HEK293 (cell line): Measurements from ENCODE around the gene CROCC.

ENCODE experiments used
- CTCF ChIA-PET: fragments of 350-600 bp; formaldehyde crosslinking; extraction: SDS; loops from one replicate; lab custom pipeline; 2021; ENCODE audit warnings: antibody characterized with exemption; lab: Yijun Ruan, JAX
- POLR2A ChIA-PET: fragments of 300-600 bp; formaldehyde crosslinking; extraction: SDS; loops from one replicate; lab custom pipeline; 2020; ENCODE audit warnings: antibody characterized with exemption, inconsistent platforms; lab: Yijun Ruan, JAX
- H3K27ac ChIP-seq: fragments of 200-500 bp; sonication (Bioruptor generic); 2 replicates; pipeline ENCODE4 v1.5.1; 2014; ENCODE audit warnings: low read depth, low read length, control low read depth, inconsistent platforms; ENCODE audit errors: extremely low read depth
- H3K36me3 ChIP-seq, 2 experiments: fragments of 200-500 bp in 1 of 2; sonication (Bioruptor generic) in 1 of 2; 1 replicate in 1 of 2; 2 replicates in 1 of 2; pipeline ENCODE4 v1.5.1; 2014 to 2017; ENCODE audit warnings: inconsistent platforms in 2 of 2, low read length in 2 of 2; ENCODE audit not compliant: control insufficient read depth in 2 of 2, insufficient read depth in 1 of 2
- H3K4me1 ChIP-seq: fragments of 200-500 bp; sonication (Bioruptor generic); 2 replicates; pipeline ENCODE4 v1.5.1; 2014; ENCODE audit warnings: mild to moderate bottlenecking, low read length, inconsistent platforms; ENCODE audit not compliant: control insufficient read depth, insufficient read depth
- H3K4me3 ChIP-seq: 2 replicates; pipeline ENCODE4 v1.5.1; 2011; ENCODE audit warnings: low read depth, mild to moderate bottlenecking, control low read depth, low read length, moderate library complexity
- H3K9me3 ChIP-seq: fragments of 200-500 bp; sonication (Bioruptor generic); 2 replicates; pipeline ENCODE4 v1.5.1; 2014; ENCODE audit warnings: low read depth, low read length, inconsistent platforms; ENCODE audit not compliant: control insufficient read depth, insufficient read depth
- BCL11B ChIP-seq: fragments of 450-650 bp; formaldehyde crosslinking; IDR thresholded peaks from 2 replicates; pipeline ENCODE4 v1.5.1; 2016; ENCODE audit warnings: low read depth, missing biosample characterization, missing genetic modification characterization
- FEZF1 ChIP-seq: fragments of 450-650 bp; formaldehyde crosslinking; IDR thresholded peaks from 2 replicates; pipeline ENCODE4 v1.5.1; 2016; ENCODE audit warnings: missing biosample characterization, missing genetic modification characterization
- GLI2 ChIP-seq: fragments of 450-650 bp; formaldehyde crosslinking; IDR thresholded peaks from 2 replicates; pipeline ENCODE4; 2017; ENCODE audit warnings: missing biosample characterization, missing genetic modification characterization, low read depth, borderline replicate concordance
- GLI4 ChIP-seq: fragments of 450-650 bp; formaldehyde crosslinking; IDR thresholded peaks from 2 replicates; pipeline ENCODE4 v1.5.1; 2016; ENCODE audit warnings: missing biosample characterization, missing genetic modification characterization
- PATZ1 ChIP-seq: fragments of 450-650 bp; formaldehyde crosslinking; IDR thresholded peaks from 2 replicates; pipeline ENCODE4 v1.5.1; 2016; ENCODE audit warnings: missing biosample characterization, missing genetic modification characterization
- PRDM1 ChIP-seq: fragments of 450-650 bp; formaldehyde crosslinking; IDR thresholded peaks from 2 replicates; pipeline ENCODE4; 2016; ENCODE audit warnings: missing biosample characterization, missing genetic modification characterization
- REST ChIP-seq: fragments of 450-650 bp; formaldehyde crosslinking; IDR thresholded peaks from 2 replicates; pipeline ENCODE4 v1.5.1; 2016; ENCODE audit warnings: missing biosample characterization, missing genetic modification characterization
- ZBTB6 ChIP-seq: fragments of 450-650 bp; formaldehyde crosslinking; IDR thresholded peaks from 2 replicates; pipeline ENCODE4 v1.5.1; 2017; ENCODE audit warnings: missing biosample characterization, missing genetic modification characterization
- ZIC2 ChIP-seq: fragments of 450-650 bp; formaldehyde crosslinking; IDR thresholded peaks from 2 replicates; pipeline ENCODE4 v1.5.1; 2016; ENCODE audit warnings: missing biosample characterization, missing genetic modification characterization
- ZNF140 ChIP-seq: fragments of 450-650 bp; formaldehyde crosslinking; IDR thresholded peaks from 2 replicates; pipeline ENCODE4 v1.5.1; 2016; ENCODE audit warnings: missing biosample characterization, missing genetic modification characterization
- ZNF16 ChIP-seq: fragments of 450-650 bp; formaldehyde crosslinking; IDR thresholded peaks from 2 replicates; pipeline ENCODE4 v1.5.1; 2016; ENCODE audit warnings: low read depth, missing biosample characterization, missing genetic modification characterization
- ZNF184 ChIP-seq: fragments of 450-650 bp; IDR thresholded peaks from 2 replicates; pipeline ENCODE4 v1.5.1; 2018; ENCODE audit warnings: missing biosample characterization, mild to moderate bottlenecking, missing genetic modification characterization
- ZNF23 ChIP-seq: fragments of 450-650 bp; formaldehyde crosslinking; IDR thresholded peaks from 2 replicates; pipeline ENCODE4 v1.5.1; 2016; ENCODE audit warnings: missing biosample characterization, missing genetic modification characterization, borderline replicate concordance
- ZNF24 ChIP-seq: fragments of 450-650 bp; formaldehyde crosslinking; IDR thresholded peaks from 2 replicates; pipeline ENCODE4 v1.5.1; 2016; ENCODE audit warnings: missing biosample characterization, missing genetic modification characterization
- ZNF311 ChIP-seq: fragments of 450-650 bp; formaldehyde crosslinking; IDR thresholded peaks from 2 replicates; pipeline ENCODE4 v1.5.1; 2017; ENCODE audit warnings: missing biosample characterization, missing genetic modification characterization, borderline replicate concordance
- ZNF350 ChIP-seq: fragments of 450-650 bp; formaldehyde crosslinking; IDR thresholded peaks from 2 replicates; pipeline ENCODE4 v1.5.0; 2017; ENCODE audit warnings: missing biosample characterization, mild to moderate bottlenecking, missing genetic modification characterization
- ZNF354C ChIP-seq: fragments of 450-650 bp; formaldehyde crosslinking; IDR thresholded peaks from 2 replicates; pipeline ENCODE4 v1.5.1; 2016; ENCODE audit warnings: missing biosample characterization, missing genetic modification characterization, low read depth, borderline replicate concordance
- ZNF488 ChIP-seq: fragments of 450-650 bp; formaldehyde crosslinking; IDR thresholded peaks from 2 replicates; pipeline ENCODE4 v1.5.1; 2016; ENCODE audit warnings: missing biosample characterization, missing genetic modification characterization
- ZNF510 ChIP-seq: fragments of 450-650 bp; formaldehyde crosslinking; IDR thresholded peaks from 2 replicates; pipeline ENCODE4 v1.5.1; 2018; ENCODE audit warnings: mild to moderate bottlenecking, missing genetic modification characterization, missing biosample characterization; ENCODE audit not compliant: insufficient replicate concordance
- ZNF561 ChIP-seq: fragments of 450-650 bp; IDR thresholded peaks from 2 replicates; pipeline ENCODE4 v1.5.1; 2018; ENCODE audit warnings: missing biosample characterization, missing genetic modification characterization, borderline replicate concordance
- ZNF624 ChIP-seq: fragments of 450-650 bp; formaldehyde crosslinking; IDR thresholded peaks from 2 replicates; pipeline ENCODE4 v1.5.1; 2017; ENCODE audit warnings: missing biosample characterization, missing genetic modification characterization
- ZNF654 ChIP-seq: fragments of 450-650 bp; formaldehyde crosslinking; IDR thresholded peaks from 2 replicates; pipeline ENCODE4 v1.5.1; 2016; ENCODE audit warnings: low read depth, missing biosample characterization, missing genetic modification characterization
- ZNF792 ChIP-seq: fragments of 450-650 bp; formaldehyde crosslinking; IDR thresholded peaks from 2 replicates; pipeline ENCODE4 v1.5.1; 2016; ENCODE audit warnings: missing biosample characterization, missing genetic modification characterization
- ZSCAN23 ChIP-seq: fragments of 450-650 bp; formaldehyde crosslinking; IDR thresholded peaks from 2 replicates; pipeline ENCODE4 v1.5.1; 2016; ENCODE audit warnings: missing biosample characterization, missing genetic modification characterization
- TF ChIP-seq, protein P1 (sequence below): fragments of 450-650 bp; formaldehyde crosslinking; conservative IDR thresholded peaks from 2 replicates; pipeline ENCODE4 v1.5.1; 2016; ENCODE audit warnings: low read depth, missing biosample characterization, missing genetic modification characterization

CROCC gene

GRCh38 chr1:16921391-16922185 lies at the start of gene CROCC:
Gene CROCC (plus strand): TSS chr1:16921931. CDS start chr1:16922019, 88 bp downstream.
- ChIA-PET CTCF (interaction anchor here (0.7 kb wide), 2 partner anchors 22 to 350 kb away, joined by 4 to 7 read pairs; no protein-coding TSS in a partner anchor), POLR2A (interaction anchor here (2.1 kb wide), 1 partner anchor 17 kb away, joined by 8 read pairs; no protein-coding TSS in a partner anchor)
- H3K36me3 ChIP-seq = no peaks in the 10 kb centered on the region
- peaks cover 4% of the 10 kb centered on the region; the same call in 1 of the 2 replicates for H3K4me1 ChIP-seq
- H3K9me3 ChIP-seq = no peaks in the 10 kb centered on the region
- H3K27ac ChIP-seq = no peak within 1 kb of the TSS
- H3K4me3 ChIP-seq = no peak within 1 kb of the TSS
- TF ChIP-seq ZSCAN23 (tag by site-specific recombination) (no peak), ZNF350 (tag by site-specific recombination) (no peak), ZNF510 (tag by site-specific recombination) (no peak), ZNF624 (tag by site-specific recombination) (no peak), ZNF561 (tag by site-specific recombination) (no peak), PATZ1 (peak; percentile 80), ZIC2 (tag by site-specific recombination) (no peak), ZNF23 (no peak), ZNF792 (tag by site-specific recombination) (no peak), FEZF1 (tag by site-specific recombination) (no peak), ZNF184 (tag by site-specific recombination) (no peak), ZNF24 (no peak), ZNF654 (tag by site-specific recombination) (no peak), GLI4 (tag by site-specific recombination) (no peak), REST (tag by site-specific recombination) (no peak), PRDM1 (tag by site-specific recombination) (peak; percentile 52), ZNF311 (tag by site-specific recombination) (no peak), ZNF488 (tag by site-specific recombination) (no peak), ZNF354C (tag by site-specific recombination) (no peak), ZNF140 (tag by site-specific recombination) (no peak), ZNF16 (no peak), ZBTB6 (tag by site-specific recombination) (no peak), GLI2 (no peak), BCL11B (tag by site-specific recombination) (no peak)
- TF ChIP-seq, protein P1, sequence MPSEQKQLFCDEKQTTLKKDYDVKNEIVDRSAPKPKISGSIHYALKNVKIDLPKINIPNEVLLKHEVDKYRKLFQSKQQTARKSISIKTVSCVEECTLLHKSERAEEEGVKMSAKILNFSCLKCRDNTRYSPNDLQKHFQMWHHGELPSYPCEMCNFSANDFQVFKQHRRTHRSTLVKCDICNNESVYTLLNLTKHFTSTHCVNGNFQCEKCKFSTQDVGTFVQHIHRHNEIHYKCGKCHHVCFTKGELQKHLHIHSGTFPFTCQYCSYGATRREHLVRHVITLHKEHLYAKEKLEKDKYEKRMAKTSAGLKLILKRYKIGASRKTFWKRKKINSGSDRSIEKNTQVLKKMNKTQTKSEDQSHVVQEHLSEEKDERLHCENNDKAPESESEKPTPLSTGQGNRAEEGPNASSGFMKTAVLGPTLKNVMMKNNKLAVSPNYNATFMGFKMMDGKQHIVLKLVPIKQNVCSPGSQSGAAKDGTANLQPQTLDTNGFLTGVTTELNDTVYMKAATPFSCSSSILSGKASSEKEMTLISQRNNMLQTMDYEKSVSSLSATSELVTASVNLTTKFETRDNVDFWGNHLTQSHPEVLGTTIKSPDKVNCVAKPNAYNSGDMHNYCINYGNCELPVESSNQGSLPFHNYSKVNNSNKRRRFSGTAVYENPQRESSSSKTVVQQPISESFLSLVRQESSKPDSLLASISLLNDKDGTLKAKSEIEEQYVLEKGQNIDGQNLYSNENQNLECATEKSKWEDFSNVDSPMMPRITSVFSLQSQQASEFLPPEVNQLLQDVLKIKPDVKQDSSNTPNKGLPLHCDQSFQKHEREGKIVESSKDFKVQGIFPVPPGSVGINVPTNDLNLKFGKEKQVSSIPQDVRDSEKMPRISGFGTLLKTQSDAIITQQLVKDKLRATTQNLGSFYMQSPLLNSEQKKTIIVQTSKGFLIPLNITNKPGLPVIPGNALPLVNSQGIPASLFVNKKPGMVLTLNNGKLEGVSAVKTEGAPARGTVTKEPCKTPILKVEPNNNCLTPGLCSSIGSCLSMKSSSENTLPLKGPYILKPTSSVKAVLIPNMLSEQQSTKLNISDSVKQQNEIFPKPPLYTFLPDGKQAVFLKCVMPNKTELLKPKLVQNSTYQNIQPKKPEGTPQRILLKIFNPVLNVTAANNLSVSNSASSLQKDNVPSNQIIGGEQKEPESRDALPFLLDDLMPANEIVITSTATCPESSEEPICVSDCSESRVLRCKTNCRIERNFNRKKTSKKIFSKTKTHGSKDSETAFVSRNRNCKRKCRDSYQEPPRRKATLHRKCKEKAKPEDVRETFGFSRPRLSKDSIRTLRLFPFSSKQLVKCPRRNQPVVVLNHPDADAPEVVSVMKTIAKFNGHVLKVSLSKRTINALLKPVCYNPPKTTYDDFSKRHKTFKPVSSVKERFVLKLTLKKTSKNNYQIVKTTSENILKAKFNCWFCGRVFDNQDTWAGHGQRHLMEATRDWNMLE (tag by site-specific recombination) = no peak
